ENCODE measurements around the gene PLB1. TPM values are rescaled to one million over a fixed set of nuclear protein-coding genes. Genes with fewer than 3 reads are reported as not detected.

Gene PLB1
- total and polyA plus RNA-seq, 2 experiments from 2014 or later: 0.06 to 0.21 TPM

GRCh38 chr2:28481905-28482304 lies 14.0 kb upstream of the PLB1 start:
- H3K27me3 Mint-ChIP-seq (ENCODE audit: insufficient read depth, low read depth, poor library complexity): peaks cover 7% of the 10 kb centered on the region
- Histone ChIP-seq H3K4me1 (ENCODE audit: insufficient read depth) (no peaks in the 10 kb centered on the region), H3K27me3 (ENCODE audit: insufficient read depth) (no peaks in the 10 kb centered on the region), H3K9me2 (ENCODE audit: insufficient read depth) (peaks cover 7% of the 10 kb centered on the region; the same call in 1 of the 2 replicates), H3F3A (replicated peaks; ENCODE audit: low read depth) (no peaks in the 10 kb centered on the region), H3K4me3 (no peak overlapping the region), H3K4me2 (no peak overlapping the region), H3K27ac (ENCODE audit: low read depth) (no peak overlapping the region), H2AFZ (no peak overlapping the region), H3K36me3 (ENCODE audit: insufficient read depth) (no peaks in the 10 kb centered on the region), H3K79me2 (replicated peaks; ENCODE audit: insufficient read depth) (no peaks in the 10 kb centered on the region), H4K20me1 (replicated peaks; ENCODE audit: insufficient read depth) (no peaks in the 10 kb centered on the region)
- H3K27ac Mint-ChIP-seq: no peak overlapping the region
- no peaks in the 10 kb centered on the region; the same call in 2 of the 3 replicates for H3K9me3 Mint-ChIP-seq
- ATAC-seq (no peak), DNase-seq (ENCODE audit: low spot score) (no peak)
- H3K4me1 Mint-ChIP-seq: no peaks in the 10 kb centered on the region
- no peak overlapping the region for H3K4me3 Mint-ChIP-seq
- TF ChIP-seq POLR2AphosphoS5 (IDR thresholded peaks at IDR 0.05; ENCODE audit: low read depth) (no peak), CREB1 (CRISPR knock-in tag; IDR thresholded peaks at IDR 0.05; ENCODE audit: low read depth) (no peak), EZH2 (IDR thresholded peaks at IDR 0.05; ENCODE audit: low read depth, unreplicated experiment) (no peak), ZNF114 (CRISPR knock-in tag; IDR thresholded peaks at IDR 0.05) (no peak), JUNB (IDR thresholded peaks at IDR 0.05; ENCODE audit: unreplicated experiment) (no peak), NANOG (IDR thresholded peaks at IDR 0.05; ENCODE audit: borderline replicate concordance) (no peak), ZNF331 (CRISPR knock-in tag; IDR thresholded peaks at IDR 0.05; ENCODE audit: low read depth) (no peak), CTCF (conservative IDR thresholded peaks at IDR 0.05; ENCODE audit: low read depth in 2 of 2) (no peak), STAT1 (IDR thresholded peaks at IDR 0.05; ENCODE audit: unreplicated experiment) (no peak), ETS1 (IDR thresholded peaks at IDR 0.05) (no peak), REST (IDR thresholded peaks at IDR 0.05; ENCODE audit: unreplicated experiment) (no peak), ZNF462 (CRISPR knock-in tag; IDR thresholded peaks at IDR 0.05) (no peak), EZH2phosphoT487 (IDR thresholded peaks at IDR 0.05; ENCODE audit: unreplicated experiment) (no peak)
- no peaks in the 10 kb centered on the region; the same call in 2 of the 3 replicates for H3K36me3 Mint-ChIP-seq (ENCODE audit: low read depth)
